Liver (tissue), 9 donors: ENCODE results near the gene NCBP1. TPM values are rescaled to one million over a fixed set of nuclear protein-coding genes. Genes with fewer than 3 reads are reported as not detected.

Source experiments
- DNase-seq: peaks from one replicate; pipeline ENCODE4 v3.0.0-alpha.2; 2017; ENCODE audit warnings: low spot score
- H3K27ac ChIP-seq, 2 donors: one replicate each; pipeline ENCODE4 v1.7.0; 2013; ENCODE audit warnings: inconsistent platforms in 2 of 2, low read length in 2 of 2, control low read depth in 1 of 2, low read depth in 1 of 2, mild to moderate bottlenecking in 1 of 2
- H3K27me3 ChIP-seq, 4 donors: one replicate each; pipeline versions ENCODE4 v1.6.1 to v1.7.0; 2013; ENCODE audit warnings: low read length in 3 of 4, inconsistent platforms in 1 of 4, mild to moderate bottlenecking in 1 of 4, moderate library complexity in 1 of 4; ENCODE audit not compliant: control insufficient read depth in 4 of 4, insufficient read depth in 4 of 4
- H3K36me3 ChIP-seq, 4 donors: one replicate each; pipeline versions ENCODE4 v1.6.1 to v1.7.0; 2013; ENCODE audit warnings: low read length in 3 of 4, mild to moderate bottlenecking in 3 of 4, low read depth in 1 of 4, moderate library complexity in 1 of 4; ENCODE audit not compliant: control insufficient read depth in 4 of 4, insufficient read depth in 3 of 4
- H3K4me1 ChIP-seq, 4 donors: one replicate each; pipeline versions ENCODE4 v1.6.1 to v1.7.0; 2013; ENCODE audit warnings: low read length in 3 of 4, mild to moderate bottlenecking in 3 of 4, moderate library complexity in 1 of 4; ENCODE audit not compliant: control insufficient read depth in 4 of 4, insufficient read depth in 4 of 4
- H3K4me3 ChIP-seq, 3 donors: one replicate each; pipeline versions ENCODE4 v1.6.1 to v1.7.0; 2013; ENCODE audit warnings: low read length in 3 of 3, control low read depth in 1 of 3, low read depth in 1 of 3, mild to moderate bottlenecking in 1 of 3
- H3K9ac ChIP-seq, 2 donors: one replicate each; pipeline ENCODE4 v1.7.0; 2013; ENCODE audit warnings: low read length in 2 of 2, mild to moderate bottlenecking in 2 of 2, moderate library complexity in 2 of 2, control low read depth in 1 of 2, low read depth in 1 of 2
- H3K9me3 ChIP-seq, 4 donors: one replicate each; pipeline versions ENCODE4 v1.6.1 to v1.7.0; 2013; ENCODE audit warnings: low read length in 3 of 4; ENCODE audit not compliant: control insufficient read depth in 4 of 4
- CTCF ChIP-seq: fragments of 150-350 bp; IDR thresholded peaks from 2 replicates; pipeline ENCODE4 v1.5.1; 2017; ENCODE audit warnings: improper control_type of control experiment, low read depth, low read length; ENCODE audit not compliant: missing input control
- EGR1 ChIP-seq, 2 donors: IDR thresholded peaks; 2 replicates each; pipeline ENCODE4 v1.6.1; 2016 to 2018; ENCODE audit warnings: antibody characterized with exemption in 2 of 2, low read depth in 2 of 2
- FOXA1 ChIP-seq: IDR thresholded peaks from 2 replicates; pipeline ENCODE4 v1.6.1; 2016; ENCODE audit warnings: antibody characterized with exemption
- FOXA2 ChIP-seq: IDR thresholded peaks from 2 replicates; pipeline ENCODE4 v1.6.1; 2016; ENCODE audit warnings: antibody characterized with exemption
- GABPA ChIP-seq, 2 donors: IDR thresholded peaks in 1 of 2; conservative IDR thresholded peaks in 1 of 2; 2 replicates each; pipeline ENCODE4 v1.6.1; 2016; ENCODE audit warnings: antibody characterized with exemption in 2 of 2, mild to moderate bottlenecking in 1 of 2, moderate library complexity in 1 of 2
- HNF4A ChIP-seq, 2 donors: conservative IDR thresholded peaks; 2 replicates each; pipeline ENCODE4 v1.6.1; 2016; ENCODE audit warnings: antibody characterized with exemption in 2 of 2, mild to moderate bottlenecking in 2 of 2
- HNF4G ChIP-seq: IDR thresholded peaks from 2 replicates; pipeline ENCODE4 v1.6.1; 2016; ENCODE audit warnings: antibody characterized with exemption
- JUND ChIP-seq, 2 donors: IDR thresholded peaks; 2 replicates each; pipeline ENCODE4 v1.6.1; 2016; ENCODE audit warnings: antibody characterized with exemption in 2 of 2
- MAX ChIP-seq: IDR thresholded peaks from 2 replicates; pipeline ENCODE4 v1.6.1; 2016; ENCODE audit warnings: antibody characterized with exemption
- NR2F2 ChIP-seq: IDR thresholded peaks from 2 replicates; pipeline ENCODE4 v1.6.1; 2016; ENCODE audit warnings: antibody characterized with exemption
- RAD21 ChIP-seq, 2 donors: IDR thresholded peaks; 2 replicates each; pipeline ENCODE4 v1.6.1; 2016; ENCODE audit warnings: antibody characterized with exemption in 2 of 2, mild to moderate bottlenecking in 2 of 2
- RXRA ChIP-seq, 2 donors: IDR thresholded peaks; 2 replicates each; pipeline ENCODE4 v1.6.1; 2017 to 2018; ENCODE audit warnings: antibody characterized with exemption in 2 of 2, mild to moderate bottlenecking in 1 of 2
- TAF1 ChIP-seq: conservative IDR thresholded peaks from 2 replicates; pipeline ENCODE4 v1.6.1; 2016; ENCODE audit warnings: antibody characterized with exemption, mild to moderate bottlenecking
- YY1 ChIP-seq: IDR thresholded peaks from 2 replicates; pipeline ENCODE4 v1.6.1; 2016; ENCODE audit warnings: antibody characterized with exemption, mild to moderate bottlenecking
- WGBS: extraction: QIAGEN DNeasy Blood & Tissue Kit; methylation state at CpG from one replicate; pipeline ENCODE4 v1.1.7; 2013; 5-methylcytosine and 5-hydroxymethylcytosine counted together
- polyA plus RNA-seq, 2 donors: library from polyadenylated mRNA; stranded (reverse) in 1 of 2; unstranded in 1 of 2; fragments of 200-250 nt in 1 of 2; fragments of >200 nt in 1 of 2; fragmentation: Nextera tagmentation in 1 of 2; extraction: Ambion mirVana in 1 of 2; gene quantifications; one replicate each; pipeline versions ENCODE4 v1.2.1 to v1.2.3, GENCODE V29; 2013 to 2015
- total RNA-seq, 2 donors: library from RNA; depleted of rRNA; stranded (reverse); fragments of >200 nt; gene quantifications; one replicate each; pipeline ENCODE4 v1.2.3, GENCODE V29; 2014
- TF ChIP-seq, protein P1 (sequence below): IDR thresholded peaks from 2 replicates; pipeline ENCODE4 v1.6.1; 2016; ENCODE audit warnings: antibody characterized with exemption
- TF ChIP-seq, protein P2 (sequence below): IDR thresholded peaks from 2 replicates; pipeline ENCODE4 v1.6.1; 2016; ENCODE audit warnings: antibody characterized with exemption
- TF ChIP-seq, protein P3 (sequence below): IDR thresholded peaks from 2 replicates; pipeline ENCODE4 v1.6.1; 2016; ENCODE audit warnings: antibody characterized with exemption, mild to moderate bottlenecking
- donor health status: healthy.
- donor health status: healthy.
- donor health status: healthy.
- donor health status: healthy.
- donor health status: healthy.

The NCBP1 gene
- total and polyA plus RNA-seq, 4 donors: 6.6 to 16.6 (median 12.5) TPM

GRCh38 chr9:97704851-97705250 is 71.2 kb downstream of the NCBP1 start:
- H3K27ac ChIP-seq: no peak overlapping the region
- no peak overlapping the region for H3K4me3 ChIP-seq
- no peak overlapping the region for H3K9ac ChIP-seq
- no peaks in the 10 kb centered on the region for H3K36me3 ChIP-seq
- no peaks in the 10 kb centered on the region for H3K9me3 ChIP-seq
- no peaks in the 10 kb centered on the region for H3K27me3 ChIP-seq
- 94% methylated on average over 4 of the region's 4 CpGs for WGBS
- TF ChIP-seq, protein P1, sequence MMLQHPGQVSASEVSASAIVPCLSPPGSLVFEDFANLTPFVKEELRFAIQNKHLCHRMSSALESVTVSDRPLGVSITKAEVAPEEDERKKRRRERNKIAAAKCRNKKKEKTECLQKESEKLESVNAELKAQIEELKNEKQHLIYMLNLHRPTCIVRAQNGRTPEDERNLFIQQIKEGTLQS: no peak
- no peak for TF ChIP-seq HNF4A (conservative IDR thresholded peaks at IDR 0.05)
- TF ChIP-seq FOXA1: no peak
- TF ChIP-seq CTCF: no peak
- TF ChIP-seq RAD21 (IDR thresholded peaks at IDR 0.05): no peak
- TF ChIP-seq FOXA2: no peak
- no peak for TF ChIP-seq YY1
- no peak for TF ChIP-seq NR2F2
- TF ChIP-seq, protein P2, sequence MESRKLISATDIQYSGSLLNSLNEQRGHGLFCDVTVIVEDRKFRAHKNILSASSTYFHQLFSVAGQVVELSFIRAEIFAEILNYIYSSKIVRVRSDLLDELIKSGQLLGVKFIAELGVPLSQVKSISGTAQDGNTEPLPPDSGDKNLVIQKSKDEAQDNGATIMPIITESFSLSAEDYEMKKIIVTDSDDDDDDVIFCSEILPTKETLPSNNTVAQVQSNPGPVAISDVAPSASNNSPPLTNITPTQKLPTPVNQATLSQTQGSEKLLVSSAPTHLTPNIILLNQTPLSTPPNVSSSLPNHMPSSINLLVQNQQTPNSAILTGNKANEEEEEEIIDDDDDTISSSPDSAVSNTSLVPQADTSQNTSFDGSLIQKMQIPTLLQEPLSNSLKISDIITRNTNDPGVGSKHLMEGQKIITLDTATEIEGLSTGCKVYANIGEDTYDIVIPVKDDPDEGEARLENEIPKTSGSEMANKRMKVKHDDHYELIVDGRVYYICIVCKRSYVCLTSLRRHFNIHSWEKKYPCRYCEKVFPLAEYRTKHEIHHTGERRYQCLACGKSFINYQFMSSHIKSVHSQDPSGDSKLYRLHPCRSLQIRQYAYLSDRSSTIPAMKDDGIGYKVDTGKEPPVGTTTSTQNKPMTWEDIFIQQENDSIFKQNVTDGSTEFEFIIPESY: no peak
- TF ChIP-seq RXRA (IDR thresholded peaks at IDR 0.05): no peak
- TF ChIP-seq JUND (IDR thresholded peaks at IDR 0.05): no peak
- no peak for TF ChIP-seq GABPA (IDR thresholded peaks at IDR 0.05 in 1 of 2, conservative IDR thresholded peaks at IDR 0.05 in 1 of 2)
- no peak for TF ChIP-seq TAF1
- H3K4me1 ChIP-seq: peaks cover 0 to 7% (median 5%) of the 10 kb centered on the region in 4 donors
- no peak for DNase-seq

GRCh38 chr9:97705354-97705950 is 71.8 kb downstream of the NCBP1 start:
- no peak for TF ChIP-seq RXRA (IDR thresholded peaks at IDR 0.05)
- TF ChIP-seq NR2F2: no peak
- TF ChIP-seq FOXA1: no peak
- no peak for TF ChIP-seq HNF4G
- no peak for TF ChIP-seq RAD21 (IDR thresholded peaks at IDR 0.05)
- TF ChIP-seq EGR1 (IDR thresholded peaks at IDR 0.05; ENCODE audit: low read depth in 2 of 2): no peak
- TF ChIP-seq, protein P2: no peak
- TF ChIP-seq, protein P3, sequence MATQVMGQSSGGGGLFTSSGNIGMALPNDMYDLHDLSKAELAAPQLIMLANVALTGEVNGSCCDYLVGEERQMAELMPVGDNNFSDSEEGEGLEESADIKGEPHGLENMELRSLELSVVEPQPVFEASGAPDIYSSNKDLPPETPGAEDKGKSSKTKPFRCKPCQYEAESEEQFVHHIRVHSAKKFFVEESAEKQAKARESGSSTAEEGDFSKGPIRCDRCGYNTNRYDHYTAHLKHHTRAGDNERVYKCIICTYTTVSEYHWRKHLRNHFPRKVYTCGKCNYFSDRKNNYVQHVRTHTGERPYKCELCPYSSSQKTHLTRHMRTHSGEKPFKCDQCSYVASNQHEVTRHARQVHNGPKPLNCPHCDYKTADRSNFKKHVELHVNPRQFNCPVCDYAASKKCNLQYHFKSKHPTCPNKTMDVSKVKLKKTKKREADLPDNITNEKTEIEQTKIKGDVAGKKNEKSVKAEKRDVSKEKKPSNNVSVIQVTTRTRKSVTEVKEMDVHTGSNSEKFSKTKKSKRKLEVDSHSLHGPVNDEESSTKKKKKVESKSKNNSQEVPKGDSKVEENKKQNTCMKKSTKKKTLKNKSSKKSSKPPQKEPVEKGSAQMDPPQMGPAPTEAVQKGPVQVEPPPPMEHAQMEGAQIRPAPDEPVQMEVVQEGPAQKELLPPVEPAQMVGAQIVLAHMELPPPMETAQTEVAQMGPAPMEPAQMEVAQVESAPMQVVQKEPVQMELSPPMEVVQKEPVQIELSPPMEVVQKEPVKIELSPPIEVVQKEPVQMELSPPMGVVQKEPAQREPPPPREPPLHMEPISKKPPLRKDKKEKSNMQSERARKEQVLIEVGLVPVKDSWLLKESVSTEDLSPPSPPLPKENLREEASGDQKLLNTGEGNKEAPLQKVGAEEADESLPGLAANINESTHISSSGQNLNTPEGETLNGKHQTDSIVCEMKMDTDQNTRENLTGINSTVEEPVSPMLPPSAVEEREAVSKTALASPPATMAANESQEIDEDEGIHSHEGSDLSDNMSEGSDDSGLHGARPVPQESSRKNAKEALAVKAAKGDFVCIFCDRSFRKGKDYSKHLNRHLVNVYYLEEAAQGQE: no peak
- TF ChIP-seq MAX: no peak
- TF ChIP-seq FOXA2: no peak
- no peak for TF ChIP-seq CTCF
- Histone ChIP-seq H3K27ac (no peak overlapping the region), H3K4me3 (no peak overlapping the region), H3K36me3 (no peaks in the 10 kb centered on the region), H3K9ac (no peak overlapping the region), H3K4me1 (peaks cover 0 to 7% (median 5%) of the 10 kb centered on the region in 4 donors), H3K27me3 (no peaks in the 10 kb centered on the region), H3K9me3 (no peaks in the 10 kb centered on the region)
- 72% methylated on average over 3 of the region's 3 CpGs for WGBS
- no peak for DNase-seq
